ENCODE results near the gene ACBD4. TPM values are rescaled to one million over a fixed set of nuclear protein-coding genes. Genes with fewer than 3 reads are reported as not detected.

The ACBD4 gene
- polyA plus RNA-seq, 4 donors = 12.4 to 15.4 (median 13.5) TPM

GRCh38 chr17:45149669-45150664, 14.5 kb downstream of the ACBD4 start:
- DNase-seq (ENCODE audit: low read depth in 4 of 4, low spot score in 3 of 4) = no peak

- no peak for DNase-seq (ENCODE audit: low read depth in 4 of 4, low spot score in 3 of 4)
Observed at GRCh38 chr17:45150911-45151809, 15.7 kb downstream of the ACBD4 start.

DNA sequence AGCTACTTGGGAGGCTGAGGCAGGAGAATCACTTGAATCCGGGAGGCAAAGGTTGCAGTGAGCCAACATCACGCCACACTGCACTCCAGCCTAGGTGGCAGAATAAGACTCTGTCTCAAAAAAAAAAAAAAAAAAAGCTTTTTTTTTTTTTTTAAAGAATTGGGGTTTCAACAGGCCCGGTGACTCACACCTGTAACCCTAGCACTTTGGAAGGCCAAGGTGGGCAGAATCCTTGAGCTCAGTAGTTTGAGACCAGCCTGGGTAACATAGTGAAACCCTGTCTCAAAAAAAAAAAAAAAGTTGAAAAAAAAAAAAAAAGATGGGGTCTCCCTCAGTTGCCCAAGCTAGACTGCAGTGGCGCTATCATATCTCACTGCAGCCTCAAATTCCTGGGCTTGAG, 19.5 kb downstream of the ACBD4 start:
- DNase-seq (ENCODE audit: low read depth in 4 of 4, low spot score in 3 of 4) = no peak

DNA sequence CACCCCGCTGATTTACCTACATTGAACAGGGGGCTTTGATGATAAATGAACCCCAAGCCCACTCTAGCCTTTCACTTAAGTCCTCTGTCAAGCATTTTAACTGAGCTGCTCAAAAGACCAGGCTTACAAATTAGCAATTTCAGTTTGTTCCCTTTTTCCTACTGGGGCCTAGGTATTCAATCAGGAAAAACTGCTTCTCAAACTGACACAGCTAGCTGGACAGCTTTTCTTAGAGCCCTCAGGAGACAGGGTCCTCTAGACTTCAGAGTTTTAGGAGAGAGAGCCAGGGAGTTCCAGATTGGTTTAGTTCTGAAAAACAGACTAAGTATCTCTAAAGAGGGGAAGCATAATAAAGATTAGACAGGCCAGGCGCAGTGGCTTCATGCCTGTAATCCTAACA, 20.0 kb downstream of the ACBD4 start:
- DNase-seq (ENCODE audit: low read depth in 4 of 4, low spot score in 3 of 4) = no peak

DNA sequence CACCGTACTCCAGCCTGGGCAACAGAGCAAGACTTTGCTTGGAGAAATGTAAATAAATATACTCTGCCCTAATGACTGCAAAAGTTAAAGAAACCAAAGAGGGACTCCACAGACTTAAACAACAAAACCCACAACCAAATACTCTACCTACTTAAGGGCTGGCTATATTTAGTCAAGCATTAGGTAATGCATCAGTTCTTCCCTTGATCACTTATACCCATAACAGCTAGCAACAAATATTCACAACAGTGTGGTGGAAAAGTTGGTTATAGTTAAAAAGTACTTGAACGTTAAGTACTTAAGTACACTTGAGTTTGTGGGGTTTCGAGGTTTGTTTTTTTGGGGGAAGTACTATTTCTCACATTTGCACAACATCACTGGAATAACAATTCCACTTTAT, 20.8 kb downstream of the ACBD4 start:
- no peak for DNase-seq (ENCODE audit: low read depth in 4 of 4, low spot score in 3 of 4)

DNA sequence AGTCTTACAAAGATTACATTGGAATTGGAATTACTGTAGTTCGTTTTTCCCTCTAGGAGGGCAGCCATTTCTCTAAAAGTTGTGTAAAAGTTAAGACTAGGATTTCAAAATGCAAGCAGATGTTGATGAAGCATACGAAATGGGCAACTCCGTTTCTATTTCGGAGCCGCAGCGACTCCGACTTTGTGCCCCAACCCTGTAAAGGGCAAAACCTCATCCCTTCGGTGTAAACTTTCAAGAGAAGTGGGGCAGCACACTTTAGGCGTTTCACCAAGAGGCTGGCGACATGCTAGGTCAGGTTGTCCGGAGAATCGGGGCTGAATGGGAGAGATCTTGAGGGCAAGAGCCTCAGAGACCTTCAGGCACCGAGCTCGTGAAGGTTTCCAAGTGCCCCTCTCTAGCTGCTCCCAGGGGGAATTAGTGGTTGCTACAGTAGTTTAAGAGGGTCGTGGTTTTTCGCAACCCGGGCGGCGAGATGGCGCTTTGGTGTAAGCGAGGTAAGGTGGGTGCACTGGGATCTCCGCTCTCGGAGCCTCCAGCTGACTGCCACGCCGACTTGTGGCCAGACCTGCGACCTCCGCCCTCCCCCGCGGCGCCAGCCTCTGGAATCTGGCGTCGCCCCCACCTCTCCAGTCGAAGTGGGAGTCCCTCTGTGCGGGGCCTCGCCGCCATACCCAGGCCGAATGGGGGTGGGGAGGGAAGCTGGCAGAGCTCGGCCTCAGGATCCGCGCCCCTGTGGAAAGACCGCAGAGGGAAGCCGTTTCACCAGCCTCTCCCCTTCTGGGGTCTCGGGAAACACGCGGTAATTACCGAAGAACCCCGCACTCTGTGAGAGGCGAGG, 25.2 kb downstream of the ACBD4 start:
- DNase-seq (ENCODE audit: low read depth in 4 of 4, low spot score in 3 of 4) = peak in 1 of 4 donors; percentile 77

GRCh38 chr17:45161288-45162024, 26.0 kb downstream of the ACBD4 start, which contains the start of gene HEXIM2:
HEXIM2 (plus strand) TSS chr17:45161875; CDS start chr17:45162794, 919 bp downstream.
- peak; percentile 99 to 100 (median 100) for DNase-seq (ENCODE audit: low read depth in 4 of 4, low spot score in 3 of 4)

DNA sequence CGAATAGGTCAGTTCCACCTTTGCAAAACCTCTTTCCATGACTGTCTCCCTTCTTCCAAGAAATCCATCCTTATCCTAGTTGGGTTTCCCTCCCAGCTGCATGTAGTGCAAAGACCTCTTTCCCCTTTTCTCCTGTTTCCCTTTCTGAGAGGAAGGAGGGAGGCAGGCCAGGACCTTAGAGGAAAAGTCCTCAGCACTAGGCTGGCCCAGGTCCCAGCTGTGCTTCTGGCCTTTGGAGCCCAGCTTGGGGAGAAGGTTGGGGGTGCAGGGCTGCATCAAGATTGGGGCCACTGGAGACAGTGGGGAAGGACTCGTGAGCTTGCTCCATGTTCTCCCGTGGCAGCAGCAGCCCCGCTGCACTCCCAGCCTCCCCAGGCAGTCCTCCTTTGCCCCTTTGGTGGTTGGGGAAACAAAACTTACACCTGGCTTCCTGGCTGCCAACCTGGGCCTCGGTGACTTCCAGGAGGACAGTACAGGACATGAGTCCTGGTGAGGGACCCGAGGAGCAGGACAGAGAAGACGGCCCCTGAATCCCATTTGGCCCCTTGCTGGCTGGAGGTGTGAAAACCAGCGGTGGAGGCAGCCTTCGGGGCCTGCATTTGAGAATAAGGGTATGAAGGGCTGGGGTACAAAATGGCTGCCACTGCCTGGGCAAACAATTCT, 26.7 kb downstream of the ACBD4 start:
- no peak for DNase-seq (ENCODE audit: low read depth in 4 of 4, low spot score in 3 of 4)

- no peak for DNase-seq (ENCODE audit: low read depth in 4 of 4, low spot score in 3 of 4)
Observed at GRCh38 chr17:45164734-45165269, 29.3 kb downstream of the ACBD4 start.

GRCh38 chr17:45168991-45169752, 33.7 kb downstream of the ACBD4 start:
- no peak for DNase-seq (ENCODE audit: low read depth in 4 of 4, low spot score in 3 of 4)

DNA sequence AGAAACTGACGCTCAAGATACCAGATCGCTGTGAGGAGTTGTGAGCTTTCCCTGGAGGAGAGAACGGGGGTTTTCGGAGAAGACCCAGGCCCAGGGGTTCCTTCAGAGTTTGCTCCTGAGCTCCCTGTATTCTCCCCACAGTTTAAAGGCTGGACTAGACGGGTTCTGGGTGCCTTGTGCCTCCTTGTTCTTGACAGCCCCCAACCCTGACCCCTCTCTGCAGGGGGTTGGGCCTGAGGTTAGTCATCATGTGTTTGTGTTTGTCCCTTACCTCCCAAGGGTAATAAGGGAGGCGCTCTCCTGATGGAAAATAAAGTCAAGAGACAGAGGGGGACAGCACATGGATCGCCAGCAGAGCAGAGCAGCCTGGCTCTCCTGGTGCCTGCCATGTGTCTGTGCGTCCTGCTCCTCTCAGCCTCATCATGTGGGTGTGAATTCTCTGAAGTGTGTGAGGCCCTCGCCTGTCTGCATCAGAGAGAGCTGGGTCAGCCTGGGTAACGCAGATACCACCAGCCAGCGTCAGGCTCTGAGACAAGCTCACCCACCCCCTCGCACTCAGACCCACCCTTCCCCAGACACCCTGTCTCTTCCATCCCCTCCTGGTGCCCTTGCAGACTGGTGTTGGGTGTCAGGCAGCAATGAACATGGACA, 34.9 kb downstream of the ACBD4 start:
- DNase-seq (ENCODE audit: low read depth in 4 of 4, low spot score in 3 of 4) = no peak

GRCh38 chr17:45170931-45171337, 35.4 kb downstream of the ACBD4 start:
- no peak for DNase-seq (ENCODE audit: low read depth in 4 of 4, low spot score in 3 of 4)

GRCh38 chr17:45171338-45172231, 36.1 kb downstream of the ACBD4 start:
- DNase-seq (ENCODE audit: low read depth in 4 of 4, low spot score in 3 of 4) = no peak

DNA sequence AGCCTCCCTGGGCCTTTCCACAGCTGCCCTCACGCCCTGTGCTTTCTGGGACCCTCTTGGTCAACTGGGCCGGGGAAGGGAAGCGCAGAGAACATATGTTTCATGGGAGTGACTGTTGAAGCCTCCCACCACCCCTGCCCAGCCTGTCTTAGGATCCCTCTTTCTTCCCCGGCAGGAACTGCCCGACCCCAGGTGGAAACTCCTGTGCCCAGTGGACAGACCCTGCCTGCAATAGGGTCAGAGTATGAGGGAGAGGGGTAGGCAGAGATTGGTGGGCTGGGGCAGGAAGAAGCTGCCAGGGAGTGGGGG, 36.7 kb downstream of the ACBD4 start:
- DNase-seq (ENCODE audit: low read depth in 4 of 4, low spot score in 3 of 4) = no peak

- DNase-seq (ENCODE audit: low read depth in 4 of 4, low spot score in 3 of 4) = peak in 2 of 4 donors; percentile 72 to 77
Observed at GRCh38 chr17:45172541-45173286, 37.2 kb downstream of the ACBD4 start.

DNA sequence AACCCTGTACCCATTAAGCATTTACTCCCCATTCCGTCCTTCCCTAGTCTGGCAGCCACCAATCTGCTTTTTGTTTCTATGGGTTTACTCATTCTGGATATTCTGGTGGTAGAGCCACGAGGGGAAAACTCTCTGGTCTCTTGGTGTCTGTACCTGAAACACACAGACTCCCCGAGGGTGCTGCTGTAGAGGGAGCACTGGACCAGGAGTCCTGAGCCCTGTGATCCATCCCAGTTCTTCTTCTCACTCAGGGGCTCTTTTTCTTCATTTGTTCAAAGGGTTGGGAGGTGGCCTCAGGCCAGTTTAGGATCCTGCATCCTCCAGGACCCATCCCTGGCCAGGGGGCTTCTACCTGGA, 40.2 kb downstream of the ACBD4 start:
- no peak for DNase-seq (ENCODE audit: low read depth in 4 of 4, low spot score in 3 of 4)

Measured in right renal pelvis (tissue), 4 donors.